Ovary (tissue), 3 donors: Measurements from ENCODE around the gene BUD13.

ENCODE experiments used
- POLR2A ChIP-seq: fragments of 450-650 bp; IDR thresholded peaks from one replicate; pipeline ENCODE4 v1.6.1; 2017; ENCODE audit warnings: antibody characterized with exemption, mild to moderate bottlenecking, moderate library complexity
- TF ChIP-seq, protein P1 (sequence below), 3 donors: fragments of 450-650 bp in 2 of 3; fragments of 200-600 bp in 1 of 3; IDR thresholded peaks; one replicate each; pipeline versions ENCODE4 v1.5.1 to v1.8.0; 2016 to 2022; ENCODE audit warnings: antibody characterized with exemption in 3 of 3, mild to moderate bottlenecking in 1 of 3
- donor health status: DM: no; HTN: no; CAD: no.

DNA sequence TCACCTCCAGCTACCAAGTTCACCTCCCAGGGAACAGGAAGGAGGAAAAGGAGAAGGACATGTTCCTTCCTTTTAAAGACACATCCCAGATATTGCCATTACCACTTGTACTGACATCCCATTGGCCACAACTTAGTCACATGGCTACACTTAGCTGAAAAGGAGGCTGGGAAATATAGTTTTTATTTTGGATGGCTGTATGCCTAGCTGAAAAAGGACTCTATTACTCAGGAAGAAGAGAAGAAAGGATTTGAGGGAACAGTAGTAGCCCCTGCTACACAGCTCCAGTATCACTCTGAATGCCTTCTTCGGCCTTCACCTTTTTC is 20.9 kb upstream of the BUD13 start:
- TF ChIP-seq, protein P1, sequence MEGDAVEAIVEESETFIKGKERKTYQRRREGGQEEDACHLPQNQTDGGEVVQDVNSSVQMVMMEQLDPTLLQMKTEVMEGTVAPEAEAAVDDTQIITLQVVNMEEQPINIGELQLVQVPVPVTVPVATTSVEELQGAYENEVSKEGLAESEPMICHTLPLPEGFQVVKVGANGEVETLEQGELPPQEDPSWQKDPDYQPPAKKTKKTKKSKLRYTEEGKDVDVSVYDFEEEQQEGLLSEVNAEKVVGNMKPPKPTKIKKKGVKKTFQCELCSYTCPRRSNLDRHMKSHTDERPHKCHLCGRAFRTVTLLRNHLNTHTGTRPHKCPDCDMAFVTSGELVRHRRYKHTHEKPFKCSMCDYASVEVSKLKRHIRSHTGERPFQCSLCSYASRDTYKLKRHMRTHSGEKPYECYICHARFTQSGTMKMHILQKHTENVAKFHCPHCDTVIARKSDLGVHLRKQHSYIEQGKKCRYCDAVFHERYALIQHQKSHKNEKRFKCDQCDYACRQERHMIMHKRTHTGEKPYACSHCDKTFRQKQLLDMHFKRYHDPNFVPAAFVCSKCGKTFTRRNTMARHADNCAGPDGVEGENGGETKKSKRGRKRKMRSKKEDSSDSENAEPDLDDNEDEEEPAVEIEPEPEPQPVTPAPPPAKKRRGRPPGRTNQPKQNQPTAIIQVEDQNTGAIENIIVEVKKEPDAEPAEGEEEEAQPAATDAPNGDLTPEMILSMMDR (IDR thresholded peaks at IDR 0.05), result no peak
- no peak for TF ChIP-seq POLR2A
